ENCODE measurements around the gene WDR43.
A peak's percentile ranks its signal among the peaks of the same experiment; 100 is the strongest.

WDR43 gene

DNA sequence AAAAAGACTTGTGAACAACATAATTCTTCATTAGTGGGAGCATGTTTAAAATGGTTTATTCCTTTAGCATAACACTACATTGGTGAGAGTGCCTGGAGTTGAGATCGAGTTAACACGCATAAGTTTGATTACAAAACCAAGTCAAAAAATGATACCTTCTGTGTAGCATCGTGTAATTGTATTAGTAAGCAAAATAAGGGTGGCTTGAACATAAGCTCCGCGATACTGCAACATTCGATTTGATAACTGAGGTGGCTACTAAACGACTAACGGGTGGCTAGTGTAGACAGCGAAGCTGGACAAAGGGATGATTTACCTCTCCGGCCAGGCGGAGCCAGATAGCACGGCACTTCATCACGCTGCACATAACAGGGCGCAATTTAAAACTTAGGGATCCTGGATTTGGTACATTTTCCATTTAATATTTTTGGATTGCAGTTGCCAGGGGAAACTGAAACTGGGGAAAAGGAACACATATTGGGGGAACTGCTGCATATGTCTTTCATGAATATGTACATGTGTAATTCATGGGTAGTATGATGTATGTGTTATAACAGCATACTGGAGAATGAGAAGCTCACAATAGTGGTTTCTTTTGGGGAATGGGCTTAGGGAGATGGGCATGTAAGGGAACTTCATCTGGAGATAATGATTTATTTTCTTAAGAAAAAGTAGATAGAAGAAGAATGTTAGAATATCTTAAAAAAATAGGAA lies 50.2 kb downstream of the WDR43 start:
- ChIA-PET CTCF (interaction anchor here (0.6 to 0.7 kb wide), 2 partner anchors 21 to 382 kb away, joined by 4 to 5 read pairs; no protein-coding TSS in a partner anchor), POLR2A (ENCODE audit: low non-redundant PET) (no interaction called here)
- TF ChIP-seq, protein P1, sequence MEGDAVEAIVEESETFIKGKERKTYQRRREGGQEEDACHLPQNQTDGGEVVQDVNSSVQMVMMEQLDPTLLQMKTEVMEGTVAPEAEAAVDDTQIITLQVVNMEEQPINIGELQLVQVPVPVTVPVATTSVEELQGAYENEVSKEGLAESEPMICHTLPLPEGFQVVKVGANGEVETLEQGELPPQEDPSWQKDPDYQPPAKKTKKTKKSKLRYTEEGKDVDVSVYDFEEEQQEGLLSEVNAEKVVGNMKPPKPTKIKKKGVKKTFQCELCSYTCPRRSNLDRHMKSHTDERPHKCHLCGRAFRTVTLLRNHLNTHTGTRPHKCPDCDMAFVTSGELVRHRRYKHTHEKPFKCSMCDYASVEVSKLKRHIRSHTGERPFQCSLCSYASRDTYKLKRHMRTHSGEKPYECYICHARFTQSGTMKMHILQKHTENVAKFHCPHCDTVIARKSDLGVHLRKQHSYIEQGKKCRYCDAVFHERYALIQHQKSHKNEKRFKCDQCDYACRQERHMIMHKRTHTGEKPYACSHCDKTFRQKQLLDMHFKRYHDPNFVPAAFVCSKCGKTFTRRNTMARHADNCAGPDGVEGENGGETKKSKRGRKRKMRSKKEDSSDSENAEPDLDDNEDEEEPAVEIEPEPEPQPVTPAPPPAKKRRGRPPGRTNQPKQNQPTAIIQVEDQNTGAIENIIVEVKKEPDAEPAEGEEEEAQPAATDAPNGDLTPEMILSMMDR (conservative IDR thresholded peaks at IDR 0.05; ENCODE audit: low read depth): no peak
- no peak for DNase-seq (ENCODE audit: low spot score)
- no peak overlapping the region for H3K27ac ChIP-seq

DNA sequence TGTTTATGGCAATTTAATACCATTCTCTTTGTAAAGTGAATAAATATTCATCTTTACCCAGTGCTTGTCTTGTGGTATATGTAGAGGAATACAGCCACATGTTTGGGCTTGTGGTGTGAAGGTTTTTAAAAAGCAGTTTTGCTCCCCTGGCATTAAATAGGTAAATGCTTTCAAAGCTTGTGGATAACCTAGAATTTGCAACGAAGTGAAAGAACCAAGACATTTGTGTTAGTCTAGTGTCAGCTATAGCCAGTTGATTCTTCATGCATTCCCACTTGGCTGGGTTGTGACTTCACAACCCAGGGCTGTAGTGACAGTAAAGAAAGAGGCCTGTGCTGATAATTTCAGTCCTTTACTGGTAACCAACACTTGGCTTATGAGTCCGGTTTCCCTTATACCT lies 53.7 kb downstream of the WDR43 start:
- H3K27ac ChIP-seq: no peak overlapping the region
- DNase-seq (ENCODE audit: low spot score): no peak
- ChIA-PET CTCF (no interaction called here), POLR2A (ENCODE audit: low non-redundant PET) (no interaction called here)
- TF ChIP-seq, protein P1 (conservative IDR thresholded peaks at IDR 0.05; ENCODE audit: low read depth): no peak

DNA sequence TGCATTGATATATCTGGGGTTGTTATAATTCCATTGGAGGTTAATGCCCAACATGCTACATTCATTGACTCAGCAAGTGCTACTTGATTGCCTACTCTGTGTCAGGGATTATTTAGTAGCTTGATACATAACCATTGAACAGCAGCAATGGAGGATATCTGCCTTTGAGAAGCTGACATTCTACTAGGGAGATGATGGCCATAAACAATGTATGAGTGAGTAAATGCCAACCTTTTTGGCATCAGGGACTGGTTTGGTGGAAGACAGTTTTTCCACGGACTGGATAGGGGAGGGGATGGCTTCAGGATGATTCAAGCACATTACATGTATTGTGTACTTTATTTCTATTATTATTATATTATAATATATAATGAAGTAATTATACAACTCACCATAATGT lies 54.7 kb downstream of the WDR43 start:
- H3K27ac ChIP-seq: no peak overlapping the region
- no peak for DNase-seq (ENCODE audit: low spot score)
- TF ChIP-seq, protein P1 (conservative IDR thresholded peaks at IDR 0.05; ENCODE audit: low read depth): no peak
- ChIA-PET CTCF (no interaction called here), POLR2A (ENCODE audit: low non-redundant PET) (no interaction called here)

DNA sequence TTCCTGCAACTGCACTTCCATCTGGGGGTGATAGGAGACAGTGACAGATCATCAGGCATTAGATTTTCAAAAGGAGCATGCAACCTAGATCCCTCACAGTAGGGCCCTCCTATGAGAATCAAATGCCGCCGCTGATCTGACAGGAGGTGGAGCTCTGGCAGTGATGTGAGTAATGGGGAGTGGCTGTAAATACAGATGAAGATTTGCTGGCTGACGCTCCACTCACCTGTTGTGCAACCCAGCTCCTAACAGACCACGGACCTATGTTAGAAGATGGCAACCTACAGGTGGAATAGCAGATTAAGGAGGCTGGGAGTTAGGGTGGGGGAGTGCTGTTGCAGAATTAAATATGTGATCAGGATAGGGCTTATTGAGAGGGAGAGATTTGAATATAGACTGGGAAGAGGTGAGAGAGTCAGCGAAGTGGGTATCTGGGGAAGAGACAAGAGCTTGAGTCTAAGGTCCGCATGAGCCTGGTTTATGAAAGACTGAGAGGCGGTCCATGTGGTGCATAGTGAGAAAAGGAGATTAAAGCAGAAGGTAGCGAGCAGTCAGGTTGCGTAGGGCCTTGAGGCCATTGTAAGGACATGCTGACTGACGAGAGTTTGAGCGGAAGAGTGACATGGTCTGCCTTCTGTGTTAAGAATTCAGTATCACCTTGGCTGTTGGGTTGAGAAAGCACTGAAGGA lies 55.3 kb downstream of the WDR43 start:
- CTCF ChIA-PET: interaction anchor here (1.2 kb wide), 1 partner anchor 9 kb away, joined by 3 read pairs; no protein-coding TSS in a partner anchor
- POLR2A ChIA-PET (ENCODE audit: low non-redundant PET): no interaction called here
- DNase-seq (ENCODE audit: low spot score): peak; percentile 28
- no peak overlapping the region for H3K27ac ChIP-seq
- TF ChIP-seq, protein P1 (conservative IDR thresholded peaks at IDR 0.05; ENCODE audit: low read depth): no peak

DNA sequence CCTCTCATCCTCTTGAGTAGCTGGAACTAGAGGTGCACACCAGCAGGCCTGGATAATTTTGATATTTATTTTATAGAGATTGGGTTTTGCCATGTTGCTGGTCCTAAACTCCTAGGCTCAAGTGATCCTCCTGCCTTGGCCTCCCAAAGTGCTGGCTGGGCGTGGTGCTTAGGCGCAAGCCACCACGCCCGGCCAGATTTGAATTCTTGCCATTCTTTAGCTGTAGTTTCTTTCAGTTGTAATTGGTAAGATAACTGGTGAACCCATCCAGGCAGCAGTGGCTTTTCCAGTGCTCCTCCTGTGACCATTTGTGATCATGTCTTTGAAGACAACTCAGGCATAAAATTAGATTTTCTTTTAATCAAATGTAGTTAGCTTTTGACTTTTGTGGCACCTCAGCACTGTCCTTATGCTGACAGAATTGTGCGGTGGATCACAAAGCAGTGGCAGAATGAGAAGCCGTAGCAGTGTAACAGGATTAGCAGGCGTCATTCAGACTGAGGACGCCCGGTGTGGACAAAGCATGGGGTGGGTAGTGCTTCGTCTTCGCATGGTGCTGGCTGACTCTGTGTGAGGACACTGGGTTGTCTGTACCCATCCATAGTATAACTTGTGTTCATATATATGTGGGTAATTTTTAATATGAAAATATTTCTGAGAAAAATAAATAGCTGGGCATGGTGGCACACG lies 56.6 kb downstream of the WDR43 start:
- TF ChIP-seq, protein P1 (conservative IDR thresholded peaks at IDR 0.05; ENCODE audit: low read depth): no peak
- no peak for DNase-seq (ENCODE audit: low spot score)
- CTCF ChIA-PET: no interaction called here
- POLR2A ChIA-PET (ENCODE audit: low non-redundant PET): no interaction called here
- peak overlapping the region; percentile 42 for H3K27ac ChIP-seq

All from RWPE1 (cell line).